DMS53 treated with DMSO at 0.1 percent for 48 hours (cell line): ENCODE data around the gene GZMM.

Experiments used
- DNase-seq: peaks from one replicate; lab custom pipeline; 2025; ENCODE audit not compliant: unreplicated experiment; lab: John Stamatoyannopoulos, UW

The GZMM gene

GRCh38 chr19:533364-534058 lies 10.3 kb upstream of the GZMM start:
- no peak for DNase-seq

- no peak for DNase-seq
Measured at GRCh38 chr19:534088-534487, 9.8 kb upstream of the GZMM start.

DNA sequence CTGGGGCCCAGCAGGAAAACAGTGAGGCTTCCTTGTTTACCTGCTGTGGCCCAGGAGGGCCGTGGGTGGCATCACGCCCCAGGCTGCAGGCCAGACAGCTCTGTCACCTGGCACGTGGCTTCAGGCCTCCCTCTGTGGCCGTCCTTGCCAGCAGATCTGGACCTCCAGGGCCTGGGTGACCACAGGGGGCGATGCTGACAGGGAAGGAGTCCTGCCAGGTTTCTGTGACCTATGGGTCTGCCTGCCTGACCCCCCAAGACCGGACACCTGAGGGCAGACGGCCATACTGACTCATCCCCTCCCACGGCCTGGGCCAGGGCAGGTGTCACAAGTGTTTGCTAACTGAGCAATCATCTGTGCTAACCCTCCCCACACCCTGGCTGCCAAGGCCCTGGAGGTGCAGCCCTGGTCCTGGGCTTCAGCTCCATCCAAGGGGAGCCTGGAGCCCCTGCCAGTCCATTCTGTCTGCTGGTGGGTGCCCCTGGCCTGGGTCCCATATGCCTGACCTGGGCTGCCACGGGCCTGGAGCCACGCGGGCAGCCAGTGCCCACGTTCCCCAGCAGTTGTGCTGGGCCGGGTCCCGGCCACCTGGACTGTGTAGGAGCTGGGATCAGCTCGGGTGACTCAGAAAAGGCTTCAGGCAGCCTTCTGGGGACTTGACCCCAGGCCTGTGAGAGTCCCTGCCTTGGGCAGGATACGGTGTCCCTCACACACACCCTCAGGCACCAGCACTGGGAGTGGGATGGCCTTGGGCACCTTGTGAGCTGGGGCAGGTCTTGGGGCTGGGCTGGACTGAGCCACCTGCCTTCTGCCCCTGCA lies 8.6 kb upstream of the GZMM start:
- peak; percentile 52 for DNase-seq

- DNase-seq, result no peak
Measured at GRCh38 chr19:536031-536880, 7.6 kb upstream of the GZMM start.

GRCh38 chr19:536881-537404 lies 6.9 kb upstream of the GZMM start:
- DNase-seq, result no peak

DNA sequence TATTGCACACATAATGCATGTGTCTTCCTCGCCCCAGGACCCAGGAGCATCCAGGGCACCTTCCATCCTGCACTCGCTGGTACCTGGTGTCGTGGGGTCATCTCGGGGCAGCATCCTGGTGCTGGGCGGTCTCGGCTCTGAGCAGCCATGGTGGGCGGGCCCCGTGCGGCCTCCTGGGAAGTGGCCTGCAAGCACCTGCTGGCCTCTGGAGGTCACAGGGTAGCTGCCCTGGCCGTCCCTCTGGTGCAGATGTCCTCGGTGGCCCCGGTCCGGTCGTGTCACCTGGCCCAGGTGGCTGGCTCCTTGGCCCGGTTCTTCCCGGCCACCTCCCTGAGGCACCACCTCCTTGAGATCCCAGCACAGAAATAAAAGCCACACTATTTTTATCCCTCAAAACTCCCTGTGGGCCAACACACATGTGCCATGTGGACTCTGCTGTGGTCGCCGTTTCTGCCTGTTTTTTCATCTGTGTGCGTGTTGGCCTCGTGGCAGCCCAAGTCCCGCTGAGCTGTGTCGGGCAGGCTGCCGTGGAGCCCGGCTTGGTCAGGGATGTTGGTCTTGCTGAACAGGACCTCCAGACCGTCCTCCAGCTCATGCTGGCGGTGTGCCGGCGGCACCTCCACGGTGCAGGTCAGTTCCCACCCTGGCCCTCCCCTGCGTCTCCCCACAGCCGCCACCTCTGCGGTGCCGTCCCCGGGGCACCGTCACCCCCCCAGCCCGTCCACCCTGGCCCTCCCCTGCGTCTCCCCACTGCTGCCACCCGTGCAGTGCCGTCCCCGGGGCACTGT lies 5.0 kb upstream of the GZMM start:
- DNase-seq, result no peak

DNA sequence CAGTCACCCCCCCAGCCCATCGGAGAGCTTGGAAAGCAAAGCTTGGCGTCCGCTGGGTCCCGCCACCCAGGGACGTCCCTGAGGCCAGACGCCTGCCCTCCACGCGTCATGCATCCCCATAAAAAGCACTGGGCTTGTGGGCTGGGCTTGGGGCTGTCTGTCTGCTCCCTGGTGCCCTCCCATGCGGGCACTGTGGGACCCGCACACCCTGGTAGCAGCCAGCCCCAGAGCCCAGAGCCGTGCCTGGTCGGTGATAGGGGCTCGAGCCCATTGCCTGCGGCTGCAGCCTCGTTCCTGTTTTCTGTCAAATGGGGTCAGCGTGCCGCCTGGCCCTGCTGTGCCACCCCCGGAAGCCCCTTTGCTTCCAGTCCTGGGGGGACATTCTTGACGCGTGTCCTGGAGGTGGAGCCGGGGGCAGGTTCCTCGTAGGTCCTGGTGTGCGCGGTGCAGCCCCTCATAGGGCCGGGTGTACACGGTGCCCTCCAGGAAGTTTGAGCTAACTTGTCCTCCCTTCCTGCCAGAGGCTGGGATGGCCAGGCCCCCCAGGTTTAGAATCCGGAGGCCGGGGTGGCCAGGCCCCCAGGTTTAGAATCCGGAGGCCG lies 4.3 kb upstream of the GZMM start:
- DNase-seq, result no peak

GRCh38 chr19:540867-541637 lies 2.8 kb upstream of the GZMM start:
- no peak for DNase-seq

DNA sequence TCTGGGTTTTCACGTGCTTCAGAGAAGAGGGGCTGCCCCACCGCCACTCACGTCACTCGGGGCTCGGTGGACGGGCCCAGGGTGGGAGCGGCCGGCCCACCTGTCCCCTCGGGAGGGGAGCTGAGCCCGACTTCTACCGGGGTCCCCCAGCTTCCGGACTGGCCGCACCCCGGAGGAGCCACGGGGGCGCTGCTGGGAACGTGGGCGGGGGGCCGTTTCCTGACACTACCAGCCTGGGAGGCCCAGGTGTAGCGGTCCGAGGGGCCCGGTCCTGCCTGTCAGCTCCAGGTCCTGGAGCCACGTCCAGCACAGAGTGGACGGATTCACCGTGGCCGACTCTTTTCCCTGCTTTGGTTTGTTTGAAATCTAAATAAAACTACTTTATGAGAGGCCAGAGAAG lies 2.2 kb upstream of the GZMM start:
- no peak for DNase-seq

GRCh38 chr19:542173-542866 lies 1.5 kb upstream of the GZMM start:
- DNase-seq, result no peak

DNA sequence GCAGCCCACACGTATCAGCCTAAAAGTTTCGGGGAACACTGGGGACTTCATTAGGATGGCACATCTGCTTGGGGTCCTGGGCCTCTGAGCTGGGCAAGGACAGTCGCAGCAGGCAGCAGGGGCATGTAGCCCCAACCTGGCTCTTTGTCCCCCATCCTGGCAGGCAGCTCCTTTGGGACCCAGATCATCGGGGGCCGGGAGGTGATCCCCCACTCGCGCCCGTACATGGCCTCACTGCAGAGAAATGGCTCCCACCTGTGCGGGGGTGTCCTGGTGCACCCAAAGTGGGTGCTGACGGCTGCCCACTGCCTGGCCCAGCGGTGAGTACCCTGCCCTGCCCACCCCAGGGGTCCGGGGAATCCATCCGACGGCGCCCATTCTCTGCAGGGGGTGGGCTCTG lies 3.3 kb downstream of the GZMM start:
- no peak for DNase-seq

DNA sequence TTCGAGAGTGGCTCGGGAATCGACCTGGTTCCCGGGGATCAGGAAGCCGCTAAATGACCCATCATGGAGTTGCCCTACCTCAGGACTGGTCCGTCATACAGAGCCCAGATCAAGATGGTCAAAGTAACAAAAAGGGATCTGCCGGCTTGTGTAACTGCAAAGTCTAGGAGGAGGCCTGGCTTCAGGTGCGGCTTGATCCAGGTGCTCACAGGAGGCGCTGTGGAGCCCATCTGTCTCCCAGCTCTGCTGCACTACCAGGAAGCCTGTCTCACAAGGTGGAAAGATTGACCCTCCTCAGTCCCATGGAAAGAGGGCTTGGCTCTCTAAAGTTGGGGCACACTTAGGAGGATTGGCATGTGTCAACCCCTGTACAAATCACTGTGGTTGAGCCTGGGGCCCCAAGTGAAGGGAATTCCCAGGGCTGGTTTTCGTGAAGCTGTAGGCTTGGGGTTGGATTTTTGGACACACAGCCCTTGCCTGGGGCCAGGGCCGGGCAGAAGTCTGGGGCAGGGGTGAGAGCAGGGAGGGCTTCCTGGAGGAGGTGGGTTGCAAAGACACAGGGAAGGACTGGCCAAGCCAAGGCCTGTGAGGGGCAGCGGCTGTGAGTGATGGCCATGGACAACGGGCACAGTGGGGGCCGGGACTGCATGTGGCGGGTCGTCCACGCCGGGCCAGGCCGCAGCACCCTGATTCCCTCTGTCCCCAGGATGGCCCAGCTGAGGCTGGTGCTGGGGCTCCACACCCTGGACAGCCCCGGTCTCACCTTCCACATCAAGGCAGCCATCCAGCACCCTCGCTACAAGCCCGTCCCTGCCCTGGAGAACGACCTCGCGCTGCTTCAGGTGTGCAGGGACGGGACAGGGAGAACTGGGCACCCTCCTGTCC lies 4.2 kb downstream of the GZMM start:
- no peak for DNase-seq

DNA sequence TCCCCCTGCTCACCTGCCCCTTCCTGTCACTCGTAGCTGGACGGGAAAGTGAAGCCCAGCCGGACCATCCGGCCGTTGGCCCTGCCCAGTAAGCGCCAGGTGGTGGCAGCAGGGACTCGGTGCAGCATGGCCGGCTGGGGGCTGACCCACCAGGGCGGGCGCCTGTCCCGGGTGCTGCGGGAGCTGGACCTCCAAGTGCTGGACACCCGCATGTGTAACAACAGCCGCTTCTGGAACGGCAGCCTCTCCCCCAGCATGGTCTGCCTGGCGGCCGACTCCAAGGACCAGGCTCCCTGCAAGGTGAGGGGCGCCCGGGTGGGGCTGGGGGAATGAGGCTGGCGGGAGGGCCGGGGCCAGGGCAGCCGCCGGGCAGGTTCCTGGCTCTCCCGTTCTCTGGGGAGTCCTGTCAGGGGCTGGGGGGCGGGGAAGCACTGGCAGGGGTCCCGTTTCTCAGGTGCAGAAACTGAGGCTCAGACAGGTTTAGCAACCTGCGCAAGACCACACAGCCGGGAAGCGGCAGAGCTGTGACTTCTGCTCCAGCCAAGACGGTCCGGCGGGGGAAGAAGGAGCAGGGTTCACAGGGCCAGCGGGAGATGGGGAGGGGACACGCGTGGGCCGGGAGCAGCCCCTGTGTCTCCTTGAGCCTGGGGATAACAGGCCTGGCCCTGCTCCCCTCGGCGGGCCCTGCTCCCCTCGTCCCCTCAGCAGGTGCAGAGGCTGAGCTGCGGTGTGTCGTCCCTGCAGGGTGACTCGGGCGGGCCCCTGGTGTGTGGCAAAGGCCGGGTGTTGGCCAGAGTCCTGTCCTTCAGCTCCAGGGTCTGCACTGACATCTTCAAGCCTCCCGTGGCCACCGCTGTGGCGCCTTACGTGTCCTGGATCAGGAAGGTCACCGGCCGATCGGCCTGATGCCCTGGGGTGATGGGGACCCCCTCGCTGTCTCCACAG lies 5.3 kb downstream of the GZMM start:
- DNase-seq, result no peak

DNA sequence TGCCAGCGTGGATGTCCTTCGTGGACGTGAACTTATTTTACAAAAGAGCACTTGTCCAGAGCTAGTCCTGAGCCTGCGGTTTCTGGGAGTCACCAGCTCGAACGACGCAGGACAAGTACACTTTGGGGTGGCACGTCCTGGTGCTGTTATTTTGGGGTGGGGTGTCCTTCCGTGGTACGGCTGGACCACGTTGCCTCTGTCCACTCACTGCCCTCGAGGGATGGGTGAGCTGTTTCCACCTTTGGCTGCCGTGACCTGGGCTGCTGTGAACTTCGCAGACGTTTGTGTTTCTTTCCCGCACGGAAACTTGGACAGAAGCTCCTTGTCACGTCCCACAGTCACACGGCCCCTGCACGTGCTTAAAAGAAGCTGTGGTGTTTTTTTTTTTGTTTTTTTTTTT lies 11.0 kb downstream of the GZMM start:
- no peak for DNase-seq

GRCh38 chr19:555474-555808 lies 11.6 kb downstream of the GZMM start:
- no peak for DNase-seq

DNA sequence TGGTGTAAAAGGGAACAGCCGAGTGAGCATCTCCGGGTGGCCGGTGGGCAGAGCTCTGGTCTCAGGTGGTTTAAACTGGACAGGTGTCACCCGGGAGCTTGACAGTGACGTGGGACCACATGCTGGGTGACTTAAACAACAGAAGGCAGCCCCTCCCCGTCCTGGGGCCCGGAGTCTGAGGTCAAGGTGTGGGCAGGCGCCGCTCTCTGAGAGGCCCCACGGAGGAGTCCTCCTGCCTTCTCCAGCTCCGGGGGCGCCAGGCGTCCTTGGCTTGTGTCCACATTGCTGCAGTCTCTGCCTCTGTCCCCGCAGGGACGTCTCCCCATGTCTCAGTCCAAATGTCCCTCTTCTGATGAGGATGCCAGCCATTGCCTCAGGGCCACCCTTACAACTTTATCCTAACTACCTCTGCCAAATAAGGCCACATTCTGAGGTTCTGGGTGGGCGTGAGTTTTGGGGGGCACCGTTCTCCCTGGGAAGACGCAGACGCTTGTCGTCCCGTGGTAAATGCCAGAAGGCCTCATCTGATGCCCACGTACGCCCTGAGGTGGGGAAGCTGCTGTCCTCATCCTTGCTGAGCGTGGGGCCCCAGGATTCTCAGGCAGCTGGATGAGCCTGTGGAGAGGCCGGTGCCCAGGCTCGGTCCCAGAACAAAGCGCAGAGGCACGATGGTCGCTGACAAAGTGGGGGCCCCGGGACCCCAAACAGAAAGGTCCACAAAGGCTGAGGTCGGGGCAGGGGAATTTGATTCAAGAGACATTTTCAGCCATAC lies 12.9 kb downstream of the GZMM start:
- no peak for DNase-seq
